ENCODE measurements around the gene RIBC2.
"Not testable (repeated sequence)": the region's sequence is repeated elsewhere in the genome, so short reads cannot be mapped to it uniquely, and the experiment has no call there.

RIBC2 gene, protein sequence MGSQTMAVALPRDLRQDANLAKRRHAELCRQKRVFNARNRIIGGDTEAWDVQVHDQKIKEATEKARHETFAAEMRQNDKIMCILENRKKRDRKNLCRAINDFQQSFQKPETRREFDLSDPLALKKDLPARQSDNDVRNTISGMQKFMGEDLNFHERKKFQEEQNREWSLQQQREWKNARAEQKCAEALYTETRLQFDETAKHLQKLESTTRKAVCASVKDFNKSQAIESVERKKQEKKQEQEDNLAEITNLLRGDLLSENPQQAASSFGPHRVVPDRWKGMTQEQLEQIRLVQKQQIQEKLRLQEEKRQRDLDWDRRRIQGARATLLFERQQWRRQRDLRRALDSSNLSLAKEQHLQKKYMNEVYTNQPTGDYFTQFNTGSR

DNA sequence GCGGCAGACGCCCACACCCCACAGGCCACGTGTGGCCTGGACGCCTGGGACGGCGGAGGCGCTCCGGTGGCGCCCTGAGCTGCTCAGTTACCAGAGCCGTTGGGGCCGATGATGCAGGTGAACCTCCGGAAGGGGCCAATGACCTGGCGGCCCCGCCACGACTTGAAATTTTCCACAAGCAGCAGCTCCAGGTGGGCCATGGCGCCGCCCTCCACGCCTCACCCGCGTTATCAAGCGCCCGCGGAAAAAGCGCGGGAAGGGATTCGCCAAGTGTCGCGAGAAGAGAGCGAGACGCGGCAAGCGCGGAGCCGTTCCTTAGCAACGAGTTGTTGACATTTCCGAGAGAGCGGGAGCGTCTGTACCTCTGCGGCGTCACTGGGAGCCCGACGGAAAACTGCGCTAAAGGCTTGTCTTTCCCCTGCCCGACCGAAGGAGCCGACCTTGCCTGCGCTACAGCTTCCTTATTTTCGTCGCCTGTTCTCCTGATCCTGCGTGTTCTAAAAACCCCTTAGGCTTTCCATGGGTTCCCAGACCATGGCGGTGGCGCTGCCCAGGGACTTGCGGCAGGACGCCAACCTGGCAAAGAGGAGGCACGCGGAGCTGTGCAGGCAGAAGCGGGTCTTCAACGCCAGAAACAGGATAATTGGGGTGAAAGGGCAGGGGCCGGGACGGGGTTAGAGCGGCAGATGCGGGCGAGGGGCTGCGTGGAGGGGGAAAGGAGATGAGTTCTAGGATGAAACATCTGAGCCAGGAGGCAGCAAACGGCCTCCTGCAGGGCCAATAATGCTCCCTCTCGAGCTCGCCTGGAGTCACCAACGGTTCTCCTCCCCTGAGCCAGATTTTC is at the start of gene RIBC2, which contains the start of gene SMC1B:
Gene RIBC2, plus strand, starts transcription at position 326 of the 844 bp plus-strand sequence. Its CDS starts 194 bp downstream, at position 520.
Gene SMC1B, minus strand, starts transcription at position 232 of the 844 bp plus-strand sequence. Its CDS starts 32 bp downstream, at position 200.
- TF ChIP-seq, protein P1, sequence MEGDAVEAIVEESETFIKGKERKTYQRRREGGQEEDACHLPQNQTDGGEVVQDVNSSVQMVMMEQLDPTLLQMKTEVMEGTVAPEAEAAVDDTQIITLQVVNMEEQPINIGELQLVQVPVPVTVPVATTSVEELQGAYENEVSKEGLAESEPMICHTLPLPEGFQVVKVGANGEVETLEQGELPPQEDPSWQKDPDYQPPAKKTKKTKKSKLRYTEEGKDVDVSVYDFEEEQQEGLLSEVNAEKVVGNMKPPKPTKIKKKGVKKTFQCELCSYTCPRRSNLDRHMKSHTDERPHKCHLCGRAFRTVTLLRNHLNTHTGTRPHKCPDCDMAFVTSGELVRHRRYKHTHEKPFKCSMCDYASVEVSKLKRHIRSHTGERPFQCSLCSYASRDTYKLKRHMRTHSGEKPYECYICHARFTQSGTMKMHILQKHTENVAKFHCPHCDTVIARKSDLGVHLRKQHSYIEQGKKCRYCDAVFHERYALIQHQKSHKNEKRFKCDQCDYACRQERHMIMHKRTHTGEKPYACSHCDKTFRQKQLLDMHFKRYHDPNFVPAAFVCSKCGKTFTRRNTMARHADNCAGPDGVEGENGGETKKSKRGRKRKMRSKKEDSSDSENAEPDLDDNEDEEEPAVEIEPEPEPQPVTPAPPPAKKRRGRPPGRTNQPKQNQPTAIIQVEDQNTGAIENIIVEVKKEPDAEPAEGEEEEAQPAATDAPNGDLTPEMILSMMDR (IDR thresholded peaks at IDR 0.05; ENCODE audit: low read depth, low read length): no peak
- H3K4me3 ChIP-seq (ENCODE audit: low read depth, low read length): peak within 1 kb of the TSS; percentile 62

DNA sequence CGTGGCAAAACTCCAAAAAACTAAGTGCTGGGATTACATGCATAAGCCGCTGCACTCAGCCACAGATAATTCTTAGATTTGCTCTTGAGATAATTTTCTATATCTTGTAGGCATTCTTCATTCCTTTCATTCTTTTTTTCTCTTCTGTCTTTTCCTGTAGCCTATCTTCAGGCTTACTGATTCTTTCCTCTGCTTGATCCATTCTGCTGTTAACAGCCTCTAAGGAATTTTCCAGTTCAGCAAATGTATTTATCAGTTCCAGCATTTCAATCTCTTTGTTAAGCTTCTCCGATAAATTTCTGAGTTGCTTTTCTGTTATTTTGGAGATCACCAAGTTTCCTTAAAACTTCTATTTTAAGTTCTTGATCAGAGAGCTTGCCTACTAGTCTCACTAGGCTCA is 46.8 kb upstream of the RIBC2 start:
- TF ChIP-seq, protein P1 (IDR thresholded peaks at IDR 0.05; ENCODE audit: low read depth, low read length): no peak
- H3K4me3 ChIP-seq (ENCODE audit: low read depth, low read length): no peak overlapping the region

DNA sequence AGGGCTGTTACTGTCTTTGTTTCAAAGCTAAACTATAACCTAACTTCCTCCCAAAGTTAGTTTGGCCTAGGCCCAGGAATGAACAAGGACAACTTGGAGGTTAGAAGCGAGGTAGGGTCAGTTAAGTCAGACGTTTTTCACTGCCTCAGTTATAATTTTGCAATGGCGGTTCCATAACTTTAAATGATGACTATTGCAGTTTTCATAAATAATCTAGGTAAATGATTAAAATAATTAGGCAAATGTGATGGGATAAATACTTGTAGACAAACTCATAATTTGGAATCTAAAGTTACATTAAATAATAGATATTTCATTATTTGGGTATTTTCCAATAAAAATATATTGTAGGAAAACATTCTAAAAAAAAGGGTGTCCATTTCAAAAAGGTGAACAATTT is 39.9 kb upstream of the RIBC2 start:
- not testable (repeated sequence) for H3K4me3 ChIP-seq (ENCODE audit: low read depth, low read length)

DNA sequence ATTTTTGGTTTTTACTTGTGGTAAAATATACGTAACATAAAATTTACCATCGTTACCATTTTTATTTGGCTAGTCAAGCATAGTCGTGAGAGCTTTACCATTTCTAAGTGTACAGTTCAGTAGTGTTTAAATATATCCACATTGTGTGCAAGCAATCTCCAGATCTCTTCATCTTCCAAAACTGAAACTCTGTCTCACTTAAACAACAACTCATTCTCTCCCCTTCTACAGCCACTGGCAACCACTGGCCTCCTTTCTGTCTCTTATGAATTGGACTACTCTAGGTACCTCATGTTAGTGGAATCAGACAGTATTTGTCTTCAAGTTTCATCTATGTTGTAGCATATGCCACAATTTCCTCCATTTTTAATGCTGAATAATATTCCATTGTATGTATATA is 37.5 kb upstream of the RIBC2 start:
- TF ChIP-seq, protein P1 (IDR thresholded peaks at IDR 0.05; ENCODE audit: low read depth, low read length): no peak
- H3K4me3 ChIP-seq (ENCODE audit: low read depth, low read length): no peak overlapping the region

DNA sequence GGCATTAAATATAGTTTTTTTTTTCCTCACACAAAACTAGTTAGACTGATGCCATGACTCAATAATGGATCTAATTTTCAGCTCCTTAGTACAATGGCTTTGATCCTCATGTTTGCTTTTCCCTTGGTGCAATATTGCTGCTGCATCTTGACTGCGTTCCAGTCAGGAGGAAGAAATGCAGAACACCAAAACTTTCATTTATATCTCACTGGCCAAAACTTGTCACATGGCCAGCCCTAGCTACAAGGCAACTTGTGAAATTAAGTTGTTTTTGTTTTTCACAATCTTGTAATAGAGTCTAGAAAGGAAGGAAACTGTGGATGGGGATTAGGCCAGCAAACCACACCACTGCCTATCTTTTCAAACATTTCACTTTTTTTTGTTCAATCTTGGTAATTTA is 36.8 kb upstream of the RIBC2 start:
- TF ChIP-seq, protein P1 (IDR thresholded peaks at IDR 0.05; ENCODE audit: low read depth, low read length): no peak
- no peak overlapping the region for H3K4me3 ChIP-seq (ENCODE audit: low read depth, low read length)

DNA sequence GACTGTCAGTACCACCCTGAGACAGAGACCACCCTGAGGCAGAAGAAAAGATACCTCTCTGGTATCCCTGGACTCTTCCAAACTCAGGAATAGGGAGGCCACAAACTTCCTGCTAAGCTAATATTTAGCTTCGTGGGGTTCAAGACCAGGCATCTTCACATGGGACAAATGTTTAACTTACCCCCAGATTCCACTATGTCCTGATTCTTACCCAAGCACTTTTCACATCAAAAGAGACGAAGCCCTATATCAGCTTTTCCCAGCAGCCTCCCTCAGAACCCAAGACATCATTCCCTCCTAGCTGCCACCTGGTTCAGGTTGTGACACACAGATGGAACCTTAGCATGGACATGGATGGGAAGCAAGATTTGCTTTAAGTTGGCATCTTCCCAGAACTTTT is 32.1 kb upstream of the RIBC2 start:
- TF ChIP-seq, protein P1 (IDR thresholded peaks at IDR 0.05; ENCODE audit: low read depth, low read length): no peak

DNA sequence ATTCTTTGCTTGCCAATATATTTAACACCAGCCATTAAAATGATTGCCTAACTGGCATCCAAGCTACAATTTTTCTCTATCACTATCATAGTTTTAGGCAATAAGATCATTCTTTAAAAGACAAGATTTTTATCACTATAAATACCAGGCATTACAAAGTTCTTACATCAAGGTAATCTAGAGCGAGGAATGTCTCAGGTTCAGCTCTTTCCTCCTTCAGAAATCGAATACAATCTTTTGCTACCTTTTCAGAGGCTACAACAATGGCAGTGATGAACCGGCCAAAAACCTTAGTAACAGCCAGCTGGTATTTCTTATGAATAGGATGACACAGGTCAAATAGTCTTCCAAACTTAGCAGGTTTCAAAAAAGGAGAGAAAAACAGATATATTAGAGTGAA is 23.9 kb upstream of the RIBC2 start:
- no peak overlapping the region for H3K4me3 ChIP-seq (ENCODE audit: low read depth, low read length)
- TF ChIP-seq, protein P1 (IDR thresholded peaks at IDR 0.05; ENCODE audit: low read depth, low read length): no peak

More for the DNA sequence above, 32.1 kb upstream of the RIBC2 start:
- no peak overlapping the region for H3K4me3 ChIP-seq (ENCODE audit: low read depth, low read length)

All from WI38 (cell line).